SK-N-SH (cell line): ENCODE measurements around the gene PRPF4. TPM values are rescaled to one million over a fixed set of nuclear protein-coding genes. Genes with fewer than 3 reads are reported as not detected.

Experiments
- CTCF ChIA-PET: fragments of 300-600, 350-600 bp; formaldehyde crosslinking; extraction: SDS; loops from one replicate; lab custom pipeline; 2021; lab: Yijun Ruan, JAX
- POLR2A ChIA-PET: fragments of 350-600 bp; sonication (Branson Sonifier 250); formaldehyde crosslinking; extraction: SDS; loops from one replicate; lab custom pipeline; 2020; ENCODE audit warnings: antibody characterized with exemption, inconsistent platforms; lab: Yijun Ruan, JAX
- DNase-seq: peaks from one replicate; pipeline ENCODE4 v3.0.0; 2012
- H2AFZ ChIP-seq: fragments of 200-600 bp; sonication (generic); 2 replicates; pipeline ENCODE4 v1.8.1; 2016; ENCODE audit warnings: antibody characterized with exemption, mild to moderate bottlenecking, low read depth
- H3F3A ChIP-seq: fragments of 200-600 bp; sonication (generic); replicated peaks from 2 replicates; pipeline ENCODE3; 2016; ENCODE audit warnings: antibody characterized with exemption, mild to moderate bottlenecking; ENCODE audit not compliant: insufficient read depth
- H3K27ac ChIP-seq, 2 experiments: fragments of 200-500 bp in 1 of 2; fragments of 200-600 bp in 1 of 2; sonication (Bioruptor generic) in 1 of 2; sonication (generic), shearing (Covaris generic) in 1 of 2; 2 replicates each; pipeline versions ENCODE4 v1.5.1 to v1.6.1; 2014 to 2016; ENCODE audit warnings: low read depth in 2 of 2, inconsistent platforms in 1 of 2, low read length in 1 of 2, mild to moderate bottlenecking in 1 of 2, mixed read lengths in 1 of 2
- H3K27me3 ChIP-seq: fragments of 200-600 bp; sonication (generic), shearing (Covaris generic); 2 replicates; pipeline ENCODE4 v1.6.1; 2016; ENCODE audit warnings: mixed run types; ENCODE audit not compliant: insufficient read depth
- H3K36me3 ChIP-seq, 2 experiments: fragments of 200-500 bp in 1 of 2; fragments of 200-600 bp in 1 of 2; sonication (Bioruptor generic) in 1 of 2; sonication (generic) in 1 of 2; replicated peaks in 1 of 2; 2 replicates each; pipeline versions ENCODE3 to v1.5.1; 2014 to 2016; ENCODE audit warnings: low read length in 1 of 2, mild to moderate bottlenecking in 1 of 2; ENCODE audit not compliant: insufficient read depth in 2 of 2, control insufficient read depth in 1 of 2
- H3K4me1 ChIP-seq, 2 experiments: fragments of 200-500 bp in 1 of 2; fragments of 200-600 bp in 1 of 2; sonication (Bioruptor generic) in 1 of 2; sonication (generic), shearing (Covaris generic) in 1 of 2; 2 replicates each; pipeline versions ENCODE4 v1.5.1 to v1.6.1; 2014 to 2016; ENCODE audit warnings: low read depth in 1 of 2, low read length in 1 of 2, mixed run types in 1 of 2; ENCODE audit not compliant: insufficient read depth in 2 of 2, control insufficient read depth in 1 of 2
- H3K4me2 ChIP-seq: fragments of 200-600 bp; sonication (generic), shearing (Covaris generic); 2 replicates; pipeline ENCODE4 v1.6.1; 2017; ENCODE audit warnings: mixed run types
- H3K4me3 ChIP-seq, 2 experiments: fragments of 200-500 bp in 1 of 2; fragments of 200-600 bp in 1 of 2; sonication (Bioruptor generic) in 1 of 2; sonication (generic), shearing (Covaris generic) in 1 of 2; 2 replicates each; pipeline versions ENCODE4 v1.5.1 to v1.8.1; 2014 to 2016; ENCODE audit warnings: low read depth in 2 of 2, inconsistent platforms in 1 of 2, low read length in 1 of 2, mild to moderate bottlenecking in 1 of 2, mixed read lengths in 1 of 2, moderate library complexity in 1 of 2
- H3K79me2 ChIP-seq: fragments of 200-600 bp; sonication (generic); 2 replicates; pipeline ENCODE4 v1.8.1; 2017; ENCODE audit warnings: mild to moderate bottlenecking; ENCODE audit not compliant: insufficient read depth
- H3K9ac ChIP-seq: fragments of 200-600 bp; sonication (generic); 2 replicates; pipeline ENCODE4 v1.6.1; 2017; ENCODE audit warnings: mixed run types
- H3K9me2 ChIP-seq: fragments of 200-600 bp; sonication (generic); 2 replicates; pipeline ENCODE4 v1.6.1; 2017; ENCODE audit warnings: mixed run types
- H3K9me3 ChIP-seq: fragments of 200-600 bp; sonication (generic); 2 replicates; pipeline ENCODE4 v1.6.1; 2017; ENCODE audit warnings: mixed run types, mild to moderate bottlenecking, moderate library complexity
- H4K20me1 ChIP-seq: fragments of 200-600 bp; sonication (generic); 2 replicates; pipeline ENCODE4 v1.6.1; 2017; ENCODE audit warnings: mild to moderate bottlenecking, mixed run types; ENCODE audit not compliant: insufficient read depth
- CHD2 ChIP-seq: fragments of 150-350 bp; IDR thresholded peaks from 2 replicates; pipeline ENCODE4 v1.6.1; 2018; ENCODE audit warnings: low read length; ENCODE audit not compliant: partially characterized antibody
- CTCF ChIP-seq: fragments of 200-600 bp; sonication (generic); IDR thresholded peaks from 2 replicates; pipeline ENCODE4 v1.6.1; 2017; ENCODE audit warnings: antibody characterized with exemption, mild to moderate bottlenecking, moderate library complexity
- ELF1 ChIP-seq: IDR thresholded peaks from 2 replicates; pipeline ENCODE4 v1.4.0; 2012
- EP300 ChIP-seq, 2 experiments: IDR thresholded peaks; 2 replicates each; pipeline versions ENCODE4 v1.4.0 to v1.6.1; 2012; ENCODE audit warnings: borderline replicate concordance in 1 of 2, low read depth in 1 of 2, low read length in 1 of 2
- FOXJ3 ChIP-seq: sonication (generic); formaldehyde crosslinking; IDR thresholded peaks from 2 replicates; pipeline ENCODE4 v1.5.1; 2020; ENCODE audit warnings: mild to moderate bottlenecking, missing genetic modification reagents
- FOXM1 ChIP-seq: IDR thresholded peaks from 2 replicates; pipeline ENCODE4 v1.4.0; 2012; ENCODE audit warnings: low read depth, mild to moderate bottlenecking
- GABPA ChIP-seq: IDR thresholded peaks from 2 replicates; pipeline ENCODE4 v1.4.0; 2012; ENCODE audit warnings: low read depth, mild to moderate bottlenecking
- IRF3 ChIP-seq: fragments of 150-350 bp; IDR thresholded peaks from 2 replicates; pipeline ENCODE4 v1.6.1; 2016; ENCODE audit warnings: mild to moderate bottlenecking, low read depth, low read length
- JUND ChIP-seq: IDR thresholded peaks from 2 replicates; pipeline ENCODE4 v1.4.0; 2012
- MEF2A ChIP-seq: IDR thresholded peaks from 2 replicates; pipeline ENCODE4 v1.4.0; 2012; ENCODE audit warnings: low read depth, borderline replicate concordance
- NRF1 ChIP-seq: IDR thresholded peaks from 2 replicates; pipeline ENCODE4 v1.6.1; 2012; ENCODE audit warnings: low read depth, mild to moderate bottlenecking, low read length
- PBX3 ChIP-seq: IDR thresholded peaks from 2 replicates; pipeline ENCODE4; 2012
- POLR2AphosphoS5 ChIP-seq: IDR thresholded peaks from 2 replicates; pipeline ENCODE4 v1.6.1; 2012; ENCODE audit warnings: low read depth, low read length
- RCOR1 ChIP-seq: fragments of 150-350 bp; IDR thresholded peaks from 2 replicates; pipeline ENCODE4 v1.6.1; 2017; ENCODE audit warnings: antibody characterized with exemption, low read length
- TCF12 ChIP-seq: IDR thresholded peaks from 2 replicates; pipeline ENCODE4 v1.4.0; 2012
- TEAD4 ChIP-seq: IDR thresholded peaks from 2 replicates; pipeline ENCODE4 v1.4.0; 2012; ENCODE audit warnings: mild to moderate bottlenecking, borderline replicate concordance; ENCODE audit not compliant: insufficient read depth
- USF1 ChIP-seq: IDR thresholded peaks from 2 replicates; pipeline ENCODE4 v1.4.0; 2012; ENCODE audit warnings: low read depth, borderline replicate concordance
- WGBS: methylation state at CpG from one replicate; pipeline ENCODE4 v1.1.6; 2017; ENCODE audit warnings: low lambda C conversion rate; 5-methylcytosine and 5-hydroxymethylcytosine counted together
- polyA plus RNA-seq, 3 experiments: library from polyadenylated mRNA; depleted of rRNA; stranded (reverse); fragments of >200 nt; gene quantifications; 2 replicates each; pipeline ENCODE4 v1.2.3, GENCODE V29; 2012

The PRPF4 gene
- polyA plus RNA-seq, 1 of the 3 experiments (the other 2 are of a cell fraction): 23.2 TPM

GRCh38 chr9:113238202-113238858 lies 37.1 kb upstream of the PRPF4 start:
- Histone ChIP-seq H3K79me2 (peaks cover 2% of the 10 kb centered on the region; the same call in 1 of the 2 replicates), H3K36me3 (no peaks in the 10 kb centered on the region), H3K4me1 (peaks cover 0 to 6% of the 10 kb centered on the region in 2 experiments; a peak in 3 of 4 replicates), H2AFZ (no peak overlapping the region), H3K27ac (no peak overlapping the region), H3K9me2 (no peaks in the 10 kb centered on the region), H3K4me2 (no peak overlapping the region), H3K9me3 (no peaks in the 10 kb centered on the region), H3K4me3 (no peak overlapping the region), H3F3A (no peaks in the 10 kb centered on the region), H3K9ac (no peak overlapping the region), H4K20me1 (no peaks in the 10 kb centered on the region), H3K27me3 (no peaks in the 10 kb centered on the region)
- POLR2A ChIA-PET: no interaction called here
- CTCF ChIA-PET: interaction anchor here (1.2 to 1.3 kb wide), 2 partner anchors 17 to 46 kb away, joined by 4 read pairs; partner anchors contain the start of genes FKBP15 and SLC31A1
- 90% methylated on average over 10 of the region's 10 CpGs for WGBS
- TF ChIP-seq ELF1 (no peak), FOXJ3 (CRISPR knock-in tag) (no peak), TEAD4 (no peak), JUND (no peak), POLR2AphosphoS5 (no peak), NRF1 (no peak), TCF12 (no peak), GABPA (no peak), MEF2A (no peak), FOXM1 (no peak), PBX3 (no peak), USF1 (no peak), CTCF (no peak), CHD2 (no peak), RCOR1 (no peak), IRF3 (no peak), EP300 (IDR thresholded peaks at IDR 0.05; ENCODE audit: borderline replicate concordance in 1 of 2, low read depth in 1 of 2, low read length in 1 of 2) (no peak)
- DNase-seq: no peak
